H1 (cell line): ENCODE measurements around the gene NR3C1. TPM values are rescaled to one million over a fixed set of nuclear protein-coding genes. Genes with fewer than 3 reads are reported as not detected.

Experiments
- CTCF ChIA-PET: fragments of 300-600 bp; sonication (Branson Sonifier 250); formaldehyde crosslinking; loops from one replicate; lab custom pipeline; 2021; ENCODE audit not compliant: partially characterized antibody; lab: Charles Lee
- POLR2A ChIA-PET: fragments of 300-600 bp; sonication (Branson Sonifier 250); formaldehyde crosslinking; loops from one replicate; lab custom pipeline; 2021; ENCODE audit warnings: inconsistent platforms; ENCODE audit not compliant: partially characterized antibody; lab: Charles Lee
- DNase-seq, 2 experiments: peaks; one replicate each; pipeline versions ENCODE4 v3.0.0 to v3.0.0-alpha.2; 2010 to 2022; ENCODE audit warnings: low spot score in 2 of 2, low read depth in 1 of 2, mixed read lengths in 1 of 2
- FAIRE-seq: peaks from 2 replicates; lab custom pipeline; 2011; peaks lifted over from hg19 to GRCh38; lab: Jason Lieb, UNC
- H2AFZ ChIP-seq: 2 replicates; pipeline ENCODE4 v1.8.1; 2012; ENCODE audit warnings: low read length, inconsistent platforms
- H2AK5ac ChIP-seq: 2 replicates; pipeline ENCODE4 v1.6.1; 2013; ENCODE audit warnings: low read depth, low read length
- H2BK120ac ChIP-seq: replicated peaks from 2 replicates; pipeline ENCODE3; 2013; ENCODE audit warnings: low read depth, low read length, inconsistent platforms
- H2BK12ac ChIP-seq: 2 replicates; pipeline ENCODE4 v1.6.1; 2013; ENCODE audit warnings: low read depth, low read length
- H2BK15ac ChIP-seq: 2 replicates; pipeline ENCODE4 v1.6.1; 2013; ENCODE audit warnings: low read length
- H2BK20ac ChIP-seq: 2 replicates; pipeline ENCODE4 v1.6.1; 2013; ENCODE audit warnings: low read length
- H2BK5ac ChIP-seq: 2 replicates; pipeline ENCODE4 v1.6.1; 2013; ENCODE audit warnings: low read depth, low read length
- H3K14ac ChIP-seq: 2 replicates; pipeline ENCODE4 v1.6.1; 2013; ENCODE audit warnings: inconsistent platforms; ENCODE audit not compliant: insufficient read length
- H3K18ac ChIP-seq: 2 replicates; pipeline ENCODE4 v1.6.1; 2013; ENCODE audit warnings: low read length; ENCODE audit errors: extremely low read depth
- H3K23ac ChIP-seq: 2 replicates; pipeline ENCODE4 v1.6.1; 2013; ENCODE audit warnings: inconsistent platforms; ENCODE audit not compliant: insufficient read length
- H3K23me2 ChIP-seq: 2 replicates; pipeline ENCODE4 v1.6.1; 2013; ENCODE audit warnings: low read depth, low read length
- H3K27ac ChIP-seq: 2 replicates; pipeline ENCODE4 v1.6.1; 2011; ENCODE audit warnings: low read depth, low read length, inconsistent platforms
- H3K27me3 ChIP-seq, 4 experiments: replicated peaks in 1 of 4; 1 replicate in 1 of 4; 2 replicates in 3 of 4; pipeline versions ENCODE4 v1.6.1 to v1.8.1; 2011 to 2013; ENCODE audit warnings: low read length in 3 of 4, mild to moderate bottlenecking in 3 of 4, inconsistent platforms in 2 of 4, mixed read lengths in 2 of 4, moderate library complexity in 1 of 4; ENCODE audit not compliant: control insufficient read depth in 3 of 4, insufficient read depth in 3 of 4; ENCODE audit errors: extremely low read depth in 1 of 4
- H3K36me3 ChIP-seq, 4 experiments: 2 replicates each; pipeline versions ENCODE4 v1.6.1 to v1.8.1; 2011 to 2013; ENCODE audit warnings: mild to moderate bottlenecking in 4 of 4, low read length in 3 of 4, moderate library complexity in 2 of 4, control low read depth in 1 of 4, inconsistent platforms in 1 of 4; ENCODE audit not compliant: insufficient read depth in 4 of 4, control insufficient read depth in 2 of 4
- H3K4ac ChIP-seq: replicated peaks from 2 replicates; pipeline ENCODE3; 2013; ENCODE audit warnings: low read length, low read depth, mixed read lengths, inconsistent platforms; ENCODE audit not compliant: insufficient read length
- H3K4me1 ChIP-seq, 4 experiments: replicated peaks in 1 of 4; 1 replicate in 1 of 4; 2 replicates in 3 of 4; pipeline versions ENCODE4 v1.6.1 to v1.8.1; 2011 to 2013; ENCODE audit warnings: low read length in 3 of 4, inconsistent platforms in 2 of 4, mixed read lengths in 1 of 4; ENCODE audit not compliant: insufficient read depth in 4 of 4, control insufficient read depth in 3 of 4
- H3K4me2 ChIP-seq, 2 experiments: 2 replicates each; pipeline versions ENCODE4 v1.6.1 to v1.8.1; 2011 to 2013; ENCODE audit warnings: low read depth in 2 of 2, low read length in 2 of 2, control low read depth in 1 of 2, inconsistent platforms in 1 of 2, mild to moderate bottlenecking in 1 of 2; ENCODE audit not compliant: insufficient read depth in 1 of 2
- H3K4me3 ChIP-seq, 4 experiments: fragments of 200-600, 300-600 bp in 1 of 4; sonication (generic), shearing (Covaris generic), sonication (Bioruptor Twin) in 1 of 4; 2 replicates each; pipeline versions ENCODE4 v1.5.1 to v1.8.1; 2011 to 2016; ENCODE audit warnings: low read length in 4 of 4, low read depth in 3 of 4, control low read depth in 2 of 4, inconsistent platforms in 2 of 4, mild to moderate bottlenecking in 2 of 4, mixed read lengths in 1 of 4, moderate library complexity in 1 of 4; ENCODE audit not compliant: insufficient read depth in 2 of 4; ENCODE audit errors: extremely low read depth in 1 of 4
- H3K56ac ChIP-seq: replicated peaks from 2 replicates; pipeline ENCODE3; 2013; ENCODE audit warnings: low read depth, mild to moderate bottlenecking, mixed read lengths, low read length, inconsistent platforms; ENCODE audit not compliant: insufficient read length
- H3K79me1 ChIP-seq: 2 replicates; pipeline ENCODE4 v1.6.1; 2013; ENCODE audit warnings: low read depth, low read length, control low read depth
- H3K79me2 ChIP-seq, 2 experiments: 2 replicates each; pipeline versions ENCODE4 v1.6.1 to v1.8.1; 2012 to 2013; ENCODE audit warnings: low read length in 2 of 2, mild to moderate bottlenecking in 2 of 2, inconsistent platforms in 1 of 2; ENCODE audit not compliant: insufficient read depth in 2 of 2, control insufficient read depth in 1 of 2
- H3K9ac ChIP-seq, 4 experiments: replicated peaks in 1 of 4; 1 replicate in 1 of 4; 2 replicates in 3 of 4; pipeline versions ENCODE4 v1.6.1 to v1.8.1; 2011 to 2013; ENCODE audit warnings: low read depth in 3 of 4, low read length in 3 of 4, control low read depth in 2 of 4, mild to moderate bottlenecking in 2 of 4, moderate library complexity in 2 of 4, inconsistent platforms in 1 of 4; ENCODE audit errors: extremely low read depth in 1 of 4
- H3K9me3 ChIP-seq, 2 experiments: 2 replicates each; pipeline versions ENCODE4 v1.6.1 to v1.8.1; 2012 to 2013; ENCODE audit warnings: mild to moderate bottlenecking in 2 of 2, moderate library complexity in 2 of 2, control low read depth in 1 of 2, inconsistent platforms in 1 of 2, low read depth in 1 of 2, low read length in 1 of 2, mixed read lengths in 1 of 2; ENCODE audit not compliant: insufficient read depth in 2 of 2
- H4K20me1 ChIP-seq, 2 experiments: replicated peaks in 1 of 2; 2 replicates each; pipeline versions ENCODE3 to v1.8.1; 2011 to 2013; ENCODE audit warnings: inconsistent platforms in 2 of 2, low read length in 2 of 2, mild to moderate bottlenecking in 1 of 2; ENCODE audit not compliant: insufficient read depth in 2 of 2, control insufficient read depth in 1 of 2
- H4K5ac ChIP-seq: 2 replicates; pipeline ENCODE4 v1.6.1; 2013; ENCODE audit warnings: low read length, low read depth, mixed read lengths, inconsistent platforms; ENCODE audit not compliant: insufficient read length
- H4K8ac ChIP-seq: 2 replicates; pipeline ENCODE4 v1.8.0; 2013; ENCODE audit warnings: mild to moderate bottlenecking, moderate library complexity, low read length, inconsistent platforms; ENCODE audit not compliant: insufficient read depth; ENCODE audit errors: extremely low read depth
- H4K91ac ChIP-seq: replicated peaks from 2 replicates; pipeline ENCODE3; 2013; ENCODE audit warnings: low read length, mixed read lengths, inconsistent platforms; ENCODE audit not compliant: insufficient read length
- CBX8 ChIP-seq: fragments of 300-800, 300-1000 bp; sonication (generic); IDR thresholded peaks from 2 replicates; pipeline ENCODE4 v1.7.1; 2016; ENCODE audit warnings: low read depth, low read length, borderline replicate concordance
- RFX5 ChIP-seq: IDR thresholded peaks from 2 replicates; pipeline ENCODE4 v1.6.1; 2011; ENCODE audit warnings: low read depth, low read length, improper control_type of control experiment, borderline replicate concordance
- SIX5 ChIP-seq: IDR thresholded peaks from 2 replicates; pipeline ENCODE4 v1.6.1; 2011; ENCODE audit warnings: mild to moderate bottlenecking, low read depth, low read length
- WGBS, 2 experiments: shearing (Covaris generic) in 1 of 2; methylation state at CpG; one replicate each; pipeline versions ENCODE4 v1.1.6 to v1.1.7; 2013 to 2015; ENCODE audit warnings: low lambda C conversion rate in 2 of 2, mixed read lengths in 2 of 2, inconsistent platforms in 1 of 2, low coverage in 1 of 2, missing lambda C conversion rate in 1 of 2; ENCODE audit not compliant: insufficient replicate concordance in 2 of 2, insufficient coverage in 1 of 2, insufficient read length in 1 of 2; ENCODE audit errors: extremely low coverage in 1 of 2, missing lambda C conversion rate in 1 of 2; 5-methylcytosine and 5-hydroxymethylcytosine counted together
- polyA plus RNA-seq, 7 experiments: library from polyadenylated mRNA; depleted of rRNA in 3 of 7; stranded (reverse) in 5 of 7; unstranded in 2 of 7; fragments of >200 nt in 5 of 7; fragments of 200-250 nt in 2 of 7; gene quantifications; 1 replicate in 5 of 7; 2 replicates in 1 of 7; 4 replicates in 1 of 7; pipeline versions ENCODE4 v1.2.1 to v1.2.3, GENCODE V29; 2011 to 2013; ENCODE audit warnings: missing spikeins in 2 of 7, mixed read lengths in 2 of 7
- total RNA-seq: library from RNA; stranded (reverse); fragmentation: NEBNext Ultra II Directional; extraction: Animal tissue kit (Norgen Biotek cat#: 25700); gene quantifications from 2 replicates; pipeline ENCODE4 v1.2.1, GENCODE V29; 2021

The NR3C1 gene
- total and polyA plus RNA-seq, 2 of the 8 experiments (the other 6 are each of a cell fraction or from before 2014, with no cell fraction given), result 1.7 to 5.4 TPM

DNA sequence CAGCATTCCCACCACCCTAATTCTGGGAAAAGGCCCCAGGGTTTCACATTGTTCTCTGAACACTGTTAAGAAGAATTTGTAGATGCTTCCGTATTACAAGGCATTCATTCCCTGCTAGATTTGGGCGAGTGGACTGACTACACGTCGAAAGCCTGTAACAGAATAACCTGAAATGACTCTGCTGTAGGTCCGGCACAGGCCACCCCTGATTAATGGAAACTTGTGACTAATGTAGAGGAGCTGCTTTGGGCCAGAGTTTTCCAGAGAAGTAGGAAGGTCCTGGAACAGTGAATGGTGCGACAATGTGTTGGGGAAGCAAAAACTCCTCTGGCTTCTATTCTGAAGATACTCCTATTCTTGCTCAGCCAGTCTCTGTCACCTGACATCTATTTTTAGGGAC, 87.6 kb downstream of the NR3C1 start:
- no peak overlapping the region for H4K5ac ChIP-seq
- H3K27ac ChIP-seq, result no peak overlapping the region
- no peak overlapping the region for H3K4me2 ChIP-seq
- no peak overlapping the region for H3K14ac ChIP-seq
- H3K79me2 ChIP-seq, result no peaks in the 10 kb centered on the region
- H2BK15ac ChIP-seq, result no peak overlapping the region
- no peak overlapping the region for H3K4me3 ChIP-seq
- no peak overlapping the region for H2AK5ac ChIP-seq
- H3K27me3 ChIP-seq, result no peaks in the 10 kb centered on the region
- no peak overlapping the region for H3K9ac ChIP-seq
- no peak overlapping the region for H4K8ac ChIP-seq
- CTCF ChIA-PET, result no interaction called here
- H2BK12ac ChIP-seq, result no peak overlapping the region
- 79% methylated on average over 6 of the region's 6 CpGs; no CpG with 5 or more reads in 1 of the 2 experiments for WGBS, 2 experiments
- FAIRE-seq (no peak), DNase-seq (no peak)
- H3K56ac ChIP-seq, result no peak overlapping the region
- no peaks in the 10 kb centered on the region; a peak in 1 of 8 replicates for H3K36me3 ChIP-seq
- H3K18ac ChIP-seq, result no peak overlapping the region
- H3K9me3 ChIP-seq, result no peaks in the 10 kb centered on the region
- H2AFZ ChIP-seq, result no peak overlapping the region
- no peak overlapping the region for H2BK20ac ChIP-seq
- no peak for TF ChIP-seq CBX8
- TF ChIP-seq RFX5, result no peak
- no peak for TF ChIP-seq SIX5
- TF ChIP-seq, all 59 proteins: peak for 0
- Histone ChIP-seq H2BK120ac (no peak overlapping the region), H3K79me1 (no peaks in the 10 kb centered on the region), H4K20me1 (no peaks in the 10 kb centered on the region), H3K4me1 (0 out of 7 replicates have a peak, but pooled peaks cover 0 to 4% (median 0%) of the 10 kb centered on the region in 4 experiments), H3K4ac (no peak overlapping the region), H4K91ac (no peak overlapping the region), H2BK5ac (no peak overlapping the region), H3K23me2 (no peaks in the 10 kb centered on the region), H3K23ac (no peak overlapping the region)
- POLR2A ChIA-PET, result no interaction called here
